NCI-H524 (cell line): ENCODE data around the gene SUCLG2.

ENCODE experiments used
- DNase-seq, 2 experiments: peaks; one replicate each; lab custom pipeline; 2025; lab: John Stamatoyannopoulos, UW

Gene SUCLG2

GRCh38 chr3:67458408-67458807, 196.0 kb downstream of the SUCLG2 start:
- peak; percentile 15 to 62 for DNase-seq

DNA sequence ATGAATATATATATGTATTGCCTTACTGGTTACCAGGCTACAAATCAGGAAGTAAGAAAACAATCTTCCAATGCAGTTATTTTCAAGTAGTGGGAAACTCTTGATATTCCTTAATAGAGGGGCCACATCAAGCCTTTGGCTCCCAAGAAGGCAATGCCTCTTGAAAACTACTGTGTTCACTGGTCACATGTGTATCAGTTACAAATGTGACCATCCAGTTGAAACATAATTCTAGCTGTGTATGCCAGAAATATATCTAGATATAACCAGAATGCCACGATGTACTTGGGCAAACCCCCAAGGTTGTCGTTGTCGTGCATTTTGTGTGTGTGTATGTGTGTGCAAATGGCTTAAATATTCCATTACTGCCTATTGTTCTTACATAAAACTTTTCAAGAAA, 200.8 kb downstream of the SUCLG2 start:
- no peak for DNase-seq

DNA sequence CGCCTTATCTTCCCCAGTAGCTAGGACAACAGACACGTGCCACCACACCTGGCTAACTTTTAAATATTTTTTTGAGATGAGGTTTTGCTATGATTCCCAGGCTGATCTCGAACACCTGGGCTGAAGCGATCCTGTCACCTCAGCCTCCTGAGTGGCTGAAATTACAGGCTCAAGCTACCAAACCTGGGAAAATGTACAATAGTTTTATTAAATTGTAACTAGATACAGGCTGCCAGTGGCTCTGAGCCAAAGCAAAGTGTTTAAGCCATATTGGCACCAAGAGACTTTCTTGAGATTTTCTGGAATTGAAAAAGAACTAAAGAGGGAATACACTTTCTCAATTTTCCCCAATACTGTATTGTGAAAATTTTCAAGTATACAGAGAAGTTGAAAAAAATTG, 204.3 kb downstream of the SUCLG2 start:
- no peak for DNase-seq

DNA sequence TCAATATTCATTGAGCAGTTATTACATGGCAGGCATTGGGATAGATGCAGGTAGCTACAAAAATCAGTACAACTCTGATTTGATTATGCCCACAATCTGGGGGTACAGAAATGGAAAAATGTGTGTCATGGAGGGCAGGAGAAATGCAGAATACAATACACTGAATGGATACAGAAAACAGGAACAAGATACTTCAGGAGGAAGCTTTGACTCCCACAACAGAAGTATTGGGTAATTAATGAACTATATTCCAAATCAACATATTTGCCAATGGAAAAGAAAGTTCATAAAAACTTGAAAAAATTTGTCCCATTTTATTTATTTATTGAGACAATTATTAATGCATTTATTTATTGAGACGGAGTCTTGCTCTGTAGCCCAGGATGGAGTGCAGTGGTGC, 207.0 kb downstream of the SUCLG2 start:
- no peak for DNase-seq

GRCh38 chr3:67437789-67438188, 216.6 kb downstream of the SUCLG2 start:
- no peak for DNase-seq

- DNase-seq = no peak
These were observed 217.3 kb downstream of the SUCLG2 start for GRCh38 chr3:67437090-67437489.

DNA sequence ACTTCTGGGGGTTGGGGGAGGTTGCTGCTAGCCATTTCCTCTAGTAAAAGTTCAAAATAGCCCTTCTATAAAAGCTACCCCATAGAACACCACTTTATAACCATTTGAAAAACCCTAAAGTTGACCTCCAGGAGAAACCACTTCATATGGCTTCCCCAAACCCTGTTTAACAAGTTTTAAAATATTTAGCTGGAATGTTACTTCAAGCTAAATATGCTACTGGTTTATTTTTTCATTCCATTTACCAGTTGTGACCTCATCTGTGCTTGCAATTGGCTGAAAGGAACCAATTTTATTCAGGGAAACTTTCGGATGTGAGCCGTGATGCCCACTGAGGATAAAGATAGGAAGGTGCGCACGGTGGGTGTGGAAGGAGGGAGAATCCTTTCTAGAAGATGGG, 221.3 kb downstream of the SUCLG2 start:
- DNase-seq = no peak

DNA sequence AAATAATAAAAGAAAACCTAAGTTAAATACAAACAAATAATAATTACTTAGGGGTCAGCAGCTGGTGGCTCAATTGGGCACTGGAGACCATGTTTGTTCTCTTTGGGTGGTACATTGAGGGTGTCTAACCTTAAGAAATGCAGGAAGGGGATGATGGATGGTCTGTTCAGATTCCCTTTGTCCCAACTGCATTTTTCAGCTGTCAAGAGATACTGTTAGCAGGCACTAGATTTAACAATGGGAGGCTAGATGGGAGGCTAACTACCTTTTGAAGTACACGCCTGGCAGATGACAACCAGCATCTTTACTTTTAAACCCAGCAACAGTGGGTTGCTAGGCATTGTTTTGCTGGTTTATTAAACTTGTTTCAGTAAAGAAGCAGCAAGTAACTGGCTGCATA, 222.5 kb downstream of the SUCLG2 start:
- DNase-seq = no peak

GRCh38 chr3:67423722-67424121, 230.7 kb downstream of the SUCLG2 start:
- DNase-seq = no peak

- DNase-seq = no peak
These were observed 232.5 kb downstream of the SUCLG2 start for GRCh38 chr3:67421912-67422311.

DNA sequence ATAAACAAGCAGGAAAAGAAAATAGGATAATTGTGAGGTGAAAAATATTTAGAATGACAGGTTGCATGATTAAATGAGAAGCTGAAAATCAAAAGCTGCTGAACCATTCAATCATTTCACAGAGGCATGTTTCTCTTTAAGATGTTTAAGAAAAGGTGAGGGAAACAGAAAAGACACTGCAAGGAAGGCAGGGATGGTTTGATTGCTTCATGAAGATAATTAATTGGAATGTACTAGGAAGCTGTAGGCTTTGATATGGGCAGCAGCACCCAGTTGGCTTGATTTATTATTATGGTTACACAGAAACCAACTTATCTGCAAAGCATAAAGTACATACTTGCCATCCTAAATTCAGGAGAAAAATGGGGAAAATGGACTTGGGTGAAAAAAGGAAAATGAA, 234.6 kb downstream of the SUCLG2 start:
- DNase-seq = no peak

- DNase-seq = no peak
These were observed 235.2 kb downstream of the SUCLG2 start for GRCh38 chr3:67419218-67419529.

GRCh38 chr3:67418426-67419217, 235.8 kb downstream of the SUCLG2 start:
- no peak for DNase-seq

DNA sequence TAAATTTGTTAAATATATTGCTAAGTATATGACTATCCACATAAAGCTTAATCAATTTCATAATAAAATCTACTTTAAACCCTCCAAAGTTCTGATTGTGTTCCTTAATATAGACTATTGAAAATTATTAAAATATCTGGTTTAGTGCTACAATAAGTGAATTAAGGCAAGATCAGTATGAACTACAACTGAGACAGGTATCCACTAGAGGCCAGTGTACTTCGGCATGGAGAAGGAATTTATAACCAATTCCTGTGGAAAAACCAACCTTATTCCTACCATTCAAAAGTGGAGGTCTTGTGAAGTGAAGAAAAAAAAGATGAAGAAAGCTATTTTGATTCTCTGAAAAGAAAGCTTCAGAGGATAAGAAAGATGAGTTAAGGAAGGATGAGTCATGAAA, 237.7 kb downstream of the SUCLG2 start:
- no peak for DNase-seq

DNA sequence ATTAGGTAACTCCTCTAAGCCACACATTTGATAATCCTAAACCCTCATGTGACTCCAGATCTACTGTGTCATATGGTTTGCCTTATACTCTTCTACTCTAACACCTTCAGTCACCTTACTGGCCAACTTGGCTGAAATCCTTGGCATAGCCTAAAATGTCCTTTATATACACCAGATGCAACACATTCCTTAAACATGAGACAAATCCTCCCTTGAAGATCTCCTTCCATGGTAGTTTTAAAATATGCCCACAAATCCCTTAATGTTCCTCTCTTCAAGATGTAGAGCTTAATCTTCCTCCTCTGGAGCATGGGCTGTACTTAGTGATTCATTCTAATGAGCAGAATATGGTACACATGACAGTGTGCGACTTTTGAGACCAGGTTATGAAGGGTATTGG, 238.9 kb downstream of the SUCLG2 start:
- no peak for DNase-seq

- DNase-seq = no peak
These were observed 239.7 kb downstream of the SUCLG2 start for GRCh38 chr3:67414740-67415139.

DNA sequence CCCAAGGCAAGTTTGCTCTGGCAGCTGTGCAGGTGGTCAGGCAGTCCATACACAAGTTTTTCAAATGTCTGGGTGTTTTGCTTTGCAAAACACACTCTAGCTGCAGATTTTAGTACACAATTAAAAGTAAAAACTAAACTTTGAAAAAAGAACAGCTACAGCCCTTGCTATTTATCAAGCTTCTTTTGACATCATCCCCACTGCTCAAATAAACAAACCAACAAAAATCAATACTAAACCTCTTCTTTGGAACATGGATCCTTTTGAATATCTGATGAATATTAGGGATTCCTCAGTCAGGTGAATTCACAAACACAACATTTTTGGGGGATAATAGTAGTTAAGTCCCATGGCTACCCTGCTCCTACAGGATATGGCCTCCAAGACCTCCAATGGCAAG, 249.2 kb downstream of the SUCLG2 start:
- DNase-seq = no peak

- no peak for DNase-seq
These were observed 251.5 kb downstream of the SUCLG2 start for GRCh38 chr3:67402873-67403272.

- DNase-seq = no peak
These were observed 252.5 kb downstream of the SUCLG2 start for GRCh38 chr3:67401921-67402320.

DNA sequence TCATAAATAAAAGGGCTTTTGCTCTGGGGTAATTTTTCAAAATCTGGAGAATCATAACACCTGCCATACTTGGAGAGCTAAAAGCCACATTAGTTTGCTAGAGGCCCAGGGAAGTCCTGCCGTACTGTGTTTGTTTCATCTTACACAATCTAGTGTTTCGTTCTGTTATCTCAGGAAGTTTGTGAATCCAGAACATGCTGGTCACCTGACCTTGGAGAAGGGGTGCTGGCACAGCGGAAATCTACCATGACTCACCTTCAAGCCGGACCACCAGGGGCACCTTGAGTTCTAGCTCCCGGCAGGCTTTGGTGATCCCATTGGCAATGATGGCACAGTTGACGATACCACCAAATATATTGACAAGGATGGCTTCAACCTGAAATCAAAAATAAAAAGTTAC, 253.9 kb downstream of the SUCLG2 start:
- DNase-seq = no peak

DNA sequence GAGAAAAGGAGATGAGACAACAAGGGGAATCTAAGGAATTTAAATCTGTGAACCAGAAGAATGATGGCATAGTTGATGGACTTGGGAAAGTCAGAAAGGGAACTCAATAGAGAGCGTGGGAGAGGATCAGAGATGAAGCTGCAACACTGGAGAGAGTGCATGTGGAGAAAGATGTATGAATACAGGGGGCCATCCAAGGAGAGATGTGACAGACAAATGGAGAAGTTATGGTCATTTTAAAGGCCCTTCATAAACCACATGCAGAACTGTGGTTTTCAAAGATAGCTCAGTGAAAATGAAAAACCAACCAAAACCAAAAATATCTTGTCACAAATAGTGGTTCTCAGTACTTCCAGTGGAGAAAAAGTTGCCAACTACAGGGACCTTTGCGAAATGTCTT, 265.2 kb downstream of the SUCLG2 start:
- DNase-seq = no peak

- DNase-seq = no peak
These were observed 265.7 kb downstream of the SUCLG2 start for GRCh38 chr3:67388738-67389137.

DNA sequence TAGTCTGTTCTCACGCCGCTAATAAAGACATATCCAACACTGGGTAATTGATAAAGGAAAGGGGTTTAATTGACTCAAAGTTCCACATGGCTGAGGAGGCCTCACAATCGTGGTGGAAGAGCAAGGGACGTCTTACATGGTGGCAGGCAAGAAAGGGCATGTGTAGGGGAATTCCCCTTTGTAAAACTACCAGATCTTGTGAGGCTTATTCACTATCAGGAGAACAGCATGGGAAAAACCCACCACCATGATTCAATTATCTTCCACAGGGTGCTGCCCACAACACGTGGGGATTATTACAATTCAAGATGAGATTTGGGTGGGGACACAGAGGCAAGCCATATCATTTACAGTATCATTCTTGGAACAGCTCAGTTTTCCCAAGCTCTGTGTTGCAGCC, 268.0 kb downstream of the SUCLG2 start:
- no peak for DNase-seq

- peak; percentile 37 to 76 for DNase-seq
These were observed 269.5 kb downstream of the SUCLG2 start for GRCh38 chr3:67384760-67385397.
